Spleen (tissue), 11 donors: Measurements from ENCODE around the gene VMO1. TPM values are rescaled to one million over a fixed set of nuclear protein-coding genes. Genes with fewer than 3 reads are reported as not detected.

ENCODE experiments used
- DNase-seq: peaks from one replicate; pipeline ENCODE4 v3.0.0-alpha.2; 2020
- H3K27ac ChIP-seq, 8 donors: fragments of 200-600 bp; sonication (generic) in 7 of 8; 1 replicate in 4 of 8; 2 replicates in 4 of 8; pipeline versions ENCODE4 v1.5.0 to v1.8.0; 2016 to 2021; ENCODE audit warnings: inconsistent platforms in 4 of 8, mild to moderate bottlenecking in 4 of 8, moderate library complexity in 1 of 8
- H3K27me3 ChIP-seq, 7 donors: fragments of 200-600 bp; sonication (generic) in 6 of 7; replicated peaks in 1 of 7; 1 replicate in 4 of 7; 2 replicates in 3 of 7; pipeline versions ENCODE4 v1.5.0 to v1.8.0; 2016 to 2021; ENCODE audit warnings: inconsistent platforms in 3 of 7, mild to moderate bottlenecking in 1 of 7
- H3K36me3 ChIP-seq, 6 donors: fragments of 200-600 bp; sonication (generic) in 5 of 6; 1 replicate in 4 of 6; 2 replicates in 2 of 6; pipeline versions ENCODE4 v1.5.0 to v1.8.0; 2016 to 2021; ENCODE audit warnings: inconsistent platforms in 2 of 6
- H3K4me1 ChIP-seq, 6 donors: fragments of 200-600 bp; sonication (generic) in 5 of 6; 1 replicate in 3 of 6; 2 replicates in 3 of 6; pipeline versions ENCODE4 v1.5.0 to v1.8.0; 2016 to 2021; ENCODE audit warnings: inconsistent platforms in 3 of 6
- H3K4me3 ChIP-seq, 8 donors: fragments of 200-600 bp; sonication (generic) in 7 of 8; 1 replicate in 4 of 8; 2 replicates in 4 of 8; pipeline versions ENCODE4 v1.5.0 to v1.8.0; 2016 to 2021; ENCODE audit warnings: inconsistent platforms in 4 of 8, mild to moderate bottlenecking in 4 of 8, moderate library complexity in 2 of 8
- H3K9me3 ChIP-seq, 8 donors: fragments of 200-600 bp; sonication (generic) in 7 of 8; 1 replicate in 4 of 8; 2 replicates in 4 of 8; pipeline versions ENCODE4 v1.5.0 to v1.8.0; 2016 to 2021; ENCODE audit warnings: inconsistent platforms in 4 of 8
- POLR2A ChIP-seq, 3 donors: fragments of 450-650 bp; IDR thresholded peaks; one replicate each; pipeline ENCODE4 v1.5.1; 2017; ENCODE audit warnings: antibody characterized with exemption in 3 of 3, mild to moderate bottlenecking in 1 of 3
- POLR2AphosphoS5 ChIP-seq, 3 donors: sonication (generic); formaldehyde crosslinking; IDR thresholded peaks; one replicate each; pipeline ENCODE4 v1.5.1; 2017; ENCODE audit warnings: antibody characterized with exemption in 3 of 3
- WGBS, 5 donors: extraction: QIAGEN DNeasy Blood & Tissue Kit in 3 of 5; methylation state at CpG; one replicate each; pipeline versions ENCODE4 v1.1.5 to v1.1.7; 2013 to 2018; 5-methylcytosine and 5-hydroxymethylcytosine counted together
- intact Hi-C: fragments of 100-400 bp; cut with DNase I; formaldehyde crosslinking; loops from one replicate; pipeline ENCODE4 v1.15.0; 2023; ENCODE audit warnings: low total_unique reads
- polyA plus RNA-seq, 3 donors: library from polyadenylated mRNA; stranded (reverse); fragments of 200-250 nt; gene quantifications; one replicate each; pipeline ENCODE4 v1.2.1, GENCODE V29; 2013
- total RNA-seq, 7 donors: library from RNA; depleted of rRNA in 3 of 7; stranded (reverse); fragments of >200 nt in 3 of 7; fragmentation: NEBNext Ultra II Directional in 4 of 7; extraction: Animal tissue kit (Norgen Biotek cat#: 25700) in 4 of 7; gene quantifications; one replicate each; pipeline versions ENCODE4 v1.1.0 to v1.2.1, GENCODE V29; 2016 to 2021
- TF ChIP-seq, protein P1 (sequence below), 11 experiments: fragments of 200-600 bp in 7 of 11; fragments of 450-650 bp in 4 of 11; sonication (generic) in 4 of 11; IDR thresholded peaks in 8 of 11; conservative IDR thresholded peaks in 3 of 11; 1 replicate in 7 of 11; 2 replicates in 4 of 11; pipeline versions ENCODE4 v1.4.0 to v1.8.0; 2016 to 2021; ENCODE audit warnings: antibody characterized with exemption in 11 of 11, inconsistent platforms in 4 of 11, mild to moderate bottlenecking in 1 of 11
- donor health status: healthy with polysubstance abuse.
- donor health status: DM: no; HTN: no; CAD: no; lungs with moderate emphysema.
- donor health status: DM: no; HTN: no; CAD: no.
- donor health status: Bipolar disorder and iron deficiency.
- donor health status: healthy.
- donor health status: DM: no; HTN: no; CAD: no.
- donor health status: DM: yes; HTN: yes; CAD: no.

VMO1 gene
- total and polyA plus RNA-seq, 10 donors: 5.0 to 74.3 (median 12.0) TPM

DNA sequence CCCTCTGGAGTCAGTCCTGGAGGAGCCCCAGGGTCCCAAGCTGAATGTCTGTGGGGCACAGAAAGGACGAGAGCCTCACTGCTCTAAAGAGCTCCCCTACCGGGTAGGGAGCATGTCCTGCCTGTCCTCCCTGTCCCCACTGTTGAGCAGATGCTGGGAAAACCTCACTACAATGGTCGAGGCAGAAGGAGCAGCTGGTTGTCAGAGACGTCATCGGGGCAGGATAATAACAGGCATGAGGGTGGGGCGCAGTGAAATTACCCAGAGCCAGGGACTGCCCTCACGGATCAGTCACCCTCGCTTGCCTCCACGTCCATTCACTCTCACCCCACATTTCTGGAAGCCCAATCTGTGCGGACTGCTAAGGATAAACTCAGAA lies 13.9 kb downstream of the VMO1 start:
- no peak for DNase-seq
- no peaks in the 10 kb centered on the region for H3K36me3 ChIP-seq
- intact Hi-C loops: no loop called here
- no peak overlapping the region for H3K27ac ChIP-seq
- peaks cover 0 to 4% (median 0%) of the 10 kb centered on the region in 7 donors for H3K27me3 ChIP-seq
- peaks cover 0 to 14% (median 5%) of the 10 kb centered on the region in 6 donors for H3K4me1 ChIP-seq
- no peaks in the 10 kb centered on the region for H3K9me3 ChIP-seq
- TF ChIP-seq POLR2A (IDR thresholded peaks at IDR 0.05) (no peak), POLR2AphosphoS5 (IDR thresholded peaks at IDR 0.05) (no peak)
- TF ChIP-seq, protein P1, sequence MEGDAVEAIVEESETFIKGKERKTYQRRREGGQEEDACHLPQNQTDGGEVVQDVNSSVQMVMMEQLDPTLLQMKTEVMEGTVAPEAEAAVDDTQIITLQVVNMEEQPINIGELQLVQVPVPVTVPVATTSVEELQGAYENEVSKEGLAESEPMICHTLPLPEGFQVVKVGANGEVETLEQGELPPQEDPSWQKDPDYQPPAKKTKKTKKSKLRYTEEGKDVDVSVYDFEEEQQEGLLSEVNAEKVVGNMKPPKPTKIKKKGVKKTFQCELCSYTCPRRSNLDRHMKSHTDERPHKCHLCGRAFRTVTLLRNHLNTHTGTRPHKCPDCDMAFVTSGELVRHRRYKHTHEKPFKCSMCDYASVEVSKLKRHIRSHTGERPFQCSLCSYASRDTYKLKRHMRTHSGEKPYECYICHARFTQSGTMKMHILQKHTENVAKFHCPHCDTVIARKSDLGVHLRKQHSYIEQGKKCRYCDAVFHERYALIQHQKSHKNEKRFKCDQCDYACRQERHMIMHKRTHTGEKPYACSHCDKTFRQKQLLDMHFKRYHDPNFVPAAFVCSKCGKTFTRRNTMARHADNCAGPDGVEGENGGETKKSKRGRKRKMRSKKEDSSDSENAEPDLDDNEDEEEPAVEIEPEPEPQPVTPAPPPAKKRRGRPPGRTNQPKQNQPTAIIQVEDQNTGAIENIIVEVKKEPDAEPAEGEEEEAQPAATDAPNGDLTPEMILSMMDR (IDR thresholded peaks at IDR 0.05 in 8 of 11, conservative IDR thresholded peaks at IDR 0.05 in 3 of 11): no peak
- H3K4me3 ChIP-seq: no peak overlapping the region
- WGBS, 5 donors: 79 to 82% (median 82%) methylated on average over 10 of the region's 10 CpGs

DNA sequence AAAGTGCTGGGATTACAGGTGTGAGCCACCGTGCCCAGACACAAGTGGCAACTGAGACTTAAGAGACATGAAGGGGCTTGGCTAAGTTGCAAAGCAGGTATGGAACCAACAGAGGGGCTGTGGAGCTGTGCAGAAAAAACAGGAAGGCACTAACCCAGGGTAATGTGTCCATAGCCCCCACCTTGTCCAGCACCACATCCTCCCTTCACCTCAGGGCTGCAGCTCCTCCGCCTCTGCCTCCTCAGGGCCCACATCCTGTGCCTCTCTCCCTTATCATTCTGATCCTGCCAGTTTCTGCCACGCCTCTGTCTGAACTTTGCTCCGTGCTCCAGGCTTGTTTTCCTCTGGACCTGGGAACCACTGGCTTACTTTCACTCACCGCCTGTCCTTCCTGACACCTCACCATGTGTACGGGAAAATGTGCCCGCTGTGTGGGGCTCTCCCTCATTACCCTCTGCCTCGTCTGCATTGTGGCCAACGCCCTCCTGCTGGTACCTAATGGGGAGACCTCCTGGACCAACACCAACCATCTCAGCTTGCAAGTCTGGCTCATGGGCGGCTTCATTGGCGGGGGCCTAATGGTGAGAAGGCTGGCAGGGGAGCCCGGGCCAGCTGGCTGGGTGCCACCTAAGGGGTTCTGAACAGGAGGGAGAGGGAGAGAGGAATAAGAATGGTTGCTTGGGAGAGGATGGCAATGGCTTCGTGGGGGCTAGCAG lies 14.5 kb downstream of the VMO1 start, which contains the start of gene TM4SF5:
Gene TM4SF5, plus strand, starts transcription at position 368 of the 716 bp plus-strand sequence. Its CDS starts 37 bp downstream, at position 405.
- no peak within 1 kb of the TSS for H3K4me3 ChIP-seq
- DNase-seq: no peak
- peaks cover 0 to 14% (median 5%) of the 10 kb centered on the region in 6 donors for H3K4me1 ChIP-seq
- H3K27ac ChIP-seq: peak within 1 kb of the TSS in 3 of 8 donors; percentile 13 to 40 (median 36)
- WGBS, 5 donors: 55 to 64% (median 63%) methylated on average over 13 of the region's 13 CpGs
- H3K36me3 ChIP-seq: no peaks in the 10 kb centered on the region
- no peaks in the 10 kb centered on the region for H3K9me3 ChIP-seq
- H3K27me3 ChIP-seq: peaks cover 0 to 4% (median 0%) of the 10 kb centered on the region in 7 donors
- intact Hi-C loops: no loop called here
- TF ChIP-seq POLR2A (IDR thresholded peaks at IDR 0.05) (no peak), POLR2AphosphoS5 (IDR thresholded peaks at IDR 0.05) (no peak)
- TF ChIP-seq, protein P1 (IDR thresholded peaks at IDR 0.05 in 8 of 11, conservative IDR thresholded peaks at IDR 0.05 in 3 of 11): no peak

DNA sequence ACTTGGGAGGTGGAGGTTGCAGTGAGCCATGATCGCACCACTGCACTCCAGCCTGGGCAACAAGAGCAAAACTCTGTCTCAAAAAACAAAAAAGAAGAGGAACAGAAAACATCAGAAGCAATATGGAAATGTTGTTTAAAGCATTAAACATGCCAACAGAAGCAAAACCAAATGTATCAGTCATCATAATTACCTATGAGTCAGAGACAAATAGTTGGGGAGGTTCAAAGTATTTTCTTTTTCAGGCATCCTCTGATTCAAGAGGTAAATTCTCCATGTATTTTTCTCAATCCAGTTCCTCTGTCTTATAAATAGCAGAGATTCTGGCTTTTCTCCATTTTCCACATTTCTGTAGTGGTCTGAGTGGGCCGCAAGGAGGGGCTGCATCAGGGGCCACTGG lies 16.5 kb downstream of the VMO1 start:
- Histone ChIP-seq H3K9me3 (no peaks in the 10 kb centered on the region), H3K27me3 (peaks cover 0 to 4% (median 0%) of the 10 kb centered on the region in 7 donors), H3K36me3 (no peaks in the 10 kb centered on the region), H3K4me1 (peaks cover 0 to 30% (median 7%) of the 10 kb centered on the region in 6 donors), H3K27ac (no peak overlapping the region), H3K4me3 (no peak overlapping the region)
- DNase-seq: no peak
- TF ChIP-seq POLR2A (IDR thresholded peaks at IDR 0.05) (no peak), POLR2AphosphoS5 (IDR thresholded peaks at IDR 0.05) (no peak)
- TF ChIP-seq, protein P1 (IDR thresholded peaks at IDR 0.05 in 8 of 11, conservative IDR thresholded peaks at IDR 0.05 in 3 of 11): no peak
- intact Hi-C loops: no loop called here
- 91 to 98% (median 97%) methylated on average over 2 of the region's 2 CpGs for WGBS, 5 donors

DNA sequence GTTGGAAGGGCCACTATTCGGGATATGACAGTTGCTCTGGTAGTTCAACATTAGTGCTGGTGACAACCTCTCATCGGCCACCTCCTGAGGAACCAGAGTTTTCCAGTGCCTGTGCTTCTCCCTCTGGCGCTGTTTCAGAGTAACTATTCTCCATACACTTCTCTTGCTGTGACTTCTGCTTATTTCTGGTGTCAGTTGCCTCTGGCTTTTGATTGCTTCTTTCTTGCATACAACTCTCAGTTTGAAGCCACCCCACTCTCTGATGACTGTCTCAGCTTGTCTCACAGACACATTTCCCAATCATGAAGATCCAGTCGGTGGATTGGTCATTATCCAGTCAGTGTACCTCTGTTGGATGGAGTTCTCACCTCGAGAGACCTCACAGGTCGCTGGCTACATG lies 17.9 kb downstream of the VMO1 start:
- no peak for DNase-seq
- Histone ChIP-seq H3K9me3 (no peaks in the 10 kb centered on the region), H3K4me1 (peaks cover 0 to 37% (median 9%) of the 10 kb centered on the region in 6 donors), H3K27ac (peak overlapping the region in 3 of 8 donors; percentile 52 to 87 (median 62)), H3K4me3 (no peak overlapping the region), H3K27me3 (peaks cover 0 to 4% (median 0%) of the 10 kb centered on the region in 7 donors), H3K36me3 (no peaks in the 10 kb centered on the region)
- 74 to 86% (median 79%) methylated on average over 6 of the region's 6 CpGs for WGBS, 5 donors
- intact Hi-C loops: no loop called here
- no peak for TF ChIP-seq POLR2A (IDR thresholded peaks at IDR 0.05)
- TF ChIP-seq, protein P1 (IDR thresholded peaks at IDR 0.05 in 8 of 11, conservative IDR thresholded peaks at IDR 0.05 in 3 of 11): no peak
- peak in 1 of 3 donors; percentile 45 for TF ChIP-seq POLR2AphosphoS5 (IDR thresholded peaks at IDR 0.05)
